Duodenal mucosa (tissue), 2 donors: ENCODE measurements around the gene RNPEPL1.

ENCODE experiments used
- H3K27ac ChIP-seq: one replicate; pipeline ENCODE4 v1.7.0; 2013; ENCODE audit warnings: low read depth, low read length
- H3K27me3 ChIP-seq, 2 donors: one replicate each; pipeline ENCODE4 v1.7.0; 2013; ENCODE audit warnings: low read length in 2 of 2, control low read depth in 1 of 2; ENCODE audit not compliant: insufficient read depth in 2 of 2, control insufficient read depth in 1 of 2
- H3K36me3 ChIP-seq, 2 donors: one replicate each; pipeline ENCODE4 v1.7.0; 2013; ENCODE audit warnings: low read length in 2 of 2, control low read depth in 1 of 2; ENCODE audit not compliant: insufficient read depth in 2 of 2, control insufficient read depth in 1 of 2
- H3K4me1 ChIP-seq, 2 donors: one replicate each; pipeline ENCODE4 v1.7.0; 2013; ENCODE audit warnings: low read length in 2 of 2, control low read depth in 1 of 2; ENCODE audit not compliant: insufficient read depth in 2 of 2, control insufficient read depth in 1 of 2
- H3K4me3 ChIP-seq, 2 donors: one replicate each; pipeline ENCODE4 v1.7.0; 2013; ENCODE audit warnings: low read length in 2 of 2, low read depth in 1 of 2
- H3K9ac ChIP-seq, 2 donors: one replicate each; pipeline ENCODE4 v1.7.0; 2013; ENCODE audit warnings: low read length in 2 of 2, low read depth in 1 of 2
- H3K9me3 ChIP-seq, 2 donors: one replicate each; pipeline ENCODE4 v1.7.0; 2013; ENCODE audit warnings: low read length in 2 of 2, control low read depth in 1 of 2; ENCODE audit not compliant: control insufficient read depth in 1 of 2

RNPEPL1 gene

GRCh38 chr2:240618776-240619175, 50.5 kb downstream of the RNPEPL1 start:
- Histone ChIP-seq H3K4me3 (no peak overlapping the region), H3K9ac (no peak overlapping the region), H3K27ac (no peak overlapping the region), H3K4me1 (peaks cover 0 to 12% of the 10 kb centered on the region in 2 donors), H3K9me3 (no peaks in the 10 kb centered on the region), H3K36me3 (peaks cover 18 to 71% of the 10 kb centered on the region in 2 donors), H3K27me3 (no peaks in the 10 kb centered on the region)

GRCh38 chr2:240619506-240620148, 51.3 kb downstream of the RNPEPL1 start:
- Histone ChIP-seq H3K9me3 (no peaks in the 10 kb centered on the region), H3K9ac (no peak overlapping the region), H3K4me1 (peaks cover 0 to 16% of the 10 kb centered on the region in 2 donors), H3K36me3 (peaks cover 12 to 63% of the 10 kb centered on the region in 2 donors), H3K27me3 (no peaks in the 10 kb centered on the region), H3K27ac (no peak overlapping the region), H3K4me3 (no peak overlapping the region)

GRCh38 chr2:240620149-240620731, 52.0 kb downstream of the RNPEPL1 start:
- no peak overlapping the region for H3K4me3 ChIP-seq
- H3K27me3 ChIP-seq = no peaks in the 10 kb centered on the region
- no peak overlapping the region for H3K27ac ChIP-seq
- H3K4me1 ChIP-seq = peaks cover 0 to 19% of the 10 kb centered on the region in 2 donors
- H3K9ac ChIP-seq = no peak overlapping the region
- no peaks in the 10 kb centered on the region for H3K9me3 ChIP-seq
- H3K36me3 ChIP-seq = peaks cover 12 to 58% of the 10 kb centered on the region in 2 donors

- no peak overlapping the region for H3K9ac ChIP-seq
- no peak overlapping the region for H3K27ac ChIP-seq
- H3K9me3 ChIP-seq = no peaks in the 10 kb centered on the region
- peaks cover 12 to 54% of the 10 kb centered on the region in 2 donors for H3K36me3 ChIP-seq
- peaks cover 0 to 19% of the 10 kb centered on the region in 2 donors for H3K4me1 ChIP-seq
- H3K4me3 ChIP-seq = no peak overlapping the region
- H3K27me3 ChIP-seq = no peaks in the 10 kb centered on the region
Observed at GRCh38 chr2:240620859-240621258, 52.6 kb downstream of the RNPEPL1 start.

DNA sequence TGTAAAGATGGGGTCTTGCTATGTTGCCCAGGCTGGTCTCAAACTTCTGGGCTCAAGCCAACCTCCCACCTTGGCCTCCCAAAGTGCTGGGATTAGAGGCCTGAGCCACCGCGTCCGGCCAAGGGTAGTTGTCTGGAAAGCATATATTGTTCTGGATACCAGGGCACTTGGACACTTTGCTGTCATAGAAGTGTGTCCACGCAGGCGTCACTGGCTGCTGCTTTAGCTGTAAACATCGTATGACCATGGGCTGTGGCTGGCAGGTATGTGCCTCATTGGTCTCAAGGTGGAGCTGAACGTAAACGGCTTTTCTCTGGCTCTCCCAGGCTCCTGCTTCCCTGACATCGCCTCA, 53.8 kb downstream of the RNPEPL1 start:
- Histone ChIP-seq H3K9me3 (no peaks in the 10 kb centered on the region), H3K27ac (no peak overlapping the region), H3K4me3 (no peak overlapping the region), H3K4me1 (peaks cover 0 to 26% of the 10 kb centered on the region in 2 donors), H3K9ac (no peak overlapping the region), H3K27me3 (no peaks in the 10 kb centered on the region), H3K36me3 (peaks cover 8 to 50% of the 10 kb centered on the region in 2 donors)

DNA sequence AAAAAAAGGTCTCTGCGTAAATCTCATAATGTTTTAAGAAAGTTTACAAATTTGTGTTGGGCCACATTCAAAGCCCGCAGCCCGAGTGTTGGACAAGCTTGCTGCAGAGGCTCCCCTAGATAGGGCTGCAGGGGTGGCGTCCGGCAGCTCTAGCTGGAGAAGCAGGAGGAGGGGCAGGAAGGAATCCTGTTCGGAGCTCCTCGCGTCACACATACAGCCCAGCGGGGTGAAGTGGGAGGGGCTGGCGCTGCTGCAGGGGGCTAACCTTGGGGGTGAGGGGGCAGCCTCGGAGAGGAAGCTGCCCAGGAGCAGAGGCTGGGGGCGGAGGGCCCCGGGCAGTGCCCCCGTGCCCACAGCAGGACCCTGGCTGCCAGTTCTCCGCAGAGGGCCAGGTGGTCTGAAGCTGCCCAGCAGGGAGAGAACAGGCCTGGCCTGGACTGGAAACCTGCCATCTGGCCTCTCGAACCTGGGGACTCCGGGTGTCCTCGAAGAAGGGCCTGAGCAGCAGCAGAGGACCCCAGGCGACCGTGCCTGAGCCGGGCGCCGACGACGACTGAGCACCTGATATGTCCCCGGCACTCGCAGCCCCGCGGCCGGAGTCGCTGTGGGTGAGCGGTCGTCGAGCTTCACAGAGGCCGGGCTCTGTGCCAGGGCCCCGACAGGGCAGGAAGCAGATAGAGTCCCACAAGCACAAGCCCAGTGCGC, 54.4 kb downstream of the RNPEPL1 start:
- Histone ChIP-seq H3K4me3 (no peak overlapping the region), H3K4me1 (peaks cover 0 to 27% of the 10 kb centered on the region in 2 donors), H3K27ac (no peak overlapping the region), H3K36me3 (peaks cover 6 to 49% of the 10 kb centered on the region in 2 donors), H3K9ac (no peak overlapping the region), H3K9me3 (no peaks in the 10 kb centered on the region), H3K27me3 (no peaks in the 10 kb centered on the region)

DNA sequence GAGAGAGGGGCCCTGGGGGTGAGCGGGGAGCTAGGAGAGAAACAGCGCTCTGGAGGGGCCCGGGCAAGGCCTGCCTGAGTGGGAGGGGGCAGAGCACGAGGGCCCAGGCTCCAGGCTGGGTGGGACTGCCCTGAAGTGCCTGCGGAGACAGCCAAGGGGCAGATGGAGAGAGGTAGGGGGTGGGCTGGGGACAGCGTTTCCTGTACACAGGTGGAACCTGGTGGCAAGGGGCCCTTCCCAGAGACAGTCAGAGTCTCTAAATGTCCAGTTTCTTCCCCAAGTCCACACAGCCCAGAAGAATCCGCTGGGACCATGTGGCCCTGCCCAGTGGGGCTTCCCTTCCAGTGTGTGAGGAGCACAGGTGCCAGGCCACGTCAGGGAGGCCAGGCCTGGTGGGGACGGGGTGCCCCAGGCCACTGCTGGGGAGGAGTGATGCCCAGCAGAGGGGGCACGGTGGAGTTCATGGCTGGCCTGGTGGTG, 55.3 kb downstream of the RNPEPL1 start:
- no peak overlapping the region for H3K27ac ChIP-seq
- H3K4me3 ChIP-seq = no peak overlapping the region
- H3K9ac ChIP-seq = no peak overlapping the region
- peaks cover 0 to 27% of the 10 kb centered on the region in 2 donors for H3K4me1 ChIP-seq
- H3K36me3 ChIP-seq = peaks cover 9 to 52% of the 10 kb centered on the region in 2 donors
- H3K27me3 ChIP-seq = no peaks in the 10 kb centered on the region
- H3K9me3 ChIP-seq = no peaks in the 10 kb centered on the region

DNA sequence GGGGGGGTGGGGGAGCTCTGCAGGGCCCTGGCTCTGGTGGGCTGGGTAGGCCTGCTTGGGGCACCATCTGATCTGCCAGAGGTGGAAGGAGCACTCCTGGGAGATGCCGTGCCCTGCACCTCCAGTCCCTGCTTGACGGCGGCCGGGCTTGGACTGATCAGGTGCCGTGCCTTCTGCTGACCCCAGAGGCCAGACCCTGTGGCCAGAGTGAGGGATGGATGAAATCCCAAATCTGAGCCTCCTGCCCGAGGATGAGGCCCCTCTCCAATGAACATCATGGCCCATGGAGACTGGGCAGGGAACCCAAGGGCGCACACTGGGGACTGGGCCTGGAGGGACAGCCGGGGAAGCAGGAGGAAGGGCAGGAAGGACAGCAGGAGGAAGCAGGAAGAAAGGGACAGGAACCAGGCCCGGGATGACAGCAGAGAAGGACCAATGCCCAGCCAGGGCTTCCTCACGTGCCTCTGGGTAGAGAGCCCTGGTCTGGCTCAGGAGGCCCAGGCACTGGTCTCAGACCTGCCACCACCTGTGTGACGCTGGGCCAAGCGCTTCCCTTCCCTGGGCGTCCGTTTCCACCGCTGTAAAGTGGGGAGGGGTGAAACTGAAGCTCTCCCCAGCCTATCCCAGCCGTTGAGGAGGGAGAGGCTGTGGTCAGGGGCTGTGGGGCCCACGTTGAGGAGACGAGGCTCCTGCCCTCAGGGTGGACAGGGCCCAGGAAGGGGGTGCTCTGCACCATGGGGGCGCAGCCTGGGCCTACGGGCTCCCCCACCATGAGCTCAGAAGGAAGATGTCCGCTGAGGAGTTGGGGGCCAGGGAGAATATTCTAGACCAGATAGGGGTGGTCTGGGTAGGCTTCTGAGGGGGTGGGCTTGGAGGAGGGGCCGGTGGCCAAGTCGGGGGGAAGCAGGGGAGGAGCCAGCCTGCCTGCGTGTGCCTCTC, 56.0 kb downstream of the RNPEPL1 start:
- Histone ChIP-seq H3K4me1 (peaks cover 0 to 27% of the 10 kb centered on the region in 2 donors), H3K27me3 (no peaks in the 10 kb centered on the region), H3K36me3 (peaks cover 5 to 51% of the 10 kb centered on the region in 2 donors), H3K4me3 (no peak overlapping the region), H3K9me3 (no peaks in the 10 kb centered on the region), H3K9ac (no peak overlapping the region), H3K27ac (no peak overlapping the region)

DNA sequence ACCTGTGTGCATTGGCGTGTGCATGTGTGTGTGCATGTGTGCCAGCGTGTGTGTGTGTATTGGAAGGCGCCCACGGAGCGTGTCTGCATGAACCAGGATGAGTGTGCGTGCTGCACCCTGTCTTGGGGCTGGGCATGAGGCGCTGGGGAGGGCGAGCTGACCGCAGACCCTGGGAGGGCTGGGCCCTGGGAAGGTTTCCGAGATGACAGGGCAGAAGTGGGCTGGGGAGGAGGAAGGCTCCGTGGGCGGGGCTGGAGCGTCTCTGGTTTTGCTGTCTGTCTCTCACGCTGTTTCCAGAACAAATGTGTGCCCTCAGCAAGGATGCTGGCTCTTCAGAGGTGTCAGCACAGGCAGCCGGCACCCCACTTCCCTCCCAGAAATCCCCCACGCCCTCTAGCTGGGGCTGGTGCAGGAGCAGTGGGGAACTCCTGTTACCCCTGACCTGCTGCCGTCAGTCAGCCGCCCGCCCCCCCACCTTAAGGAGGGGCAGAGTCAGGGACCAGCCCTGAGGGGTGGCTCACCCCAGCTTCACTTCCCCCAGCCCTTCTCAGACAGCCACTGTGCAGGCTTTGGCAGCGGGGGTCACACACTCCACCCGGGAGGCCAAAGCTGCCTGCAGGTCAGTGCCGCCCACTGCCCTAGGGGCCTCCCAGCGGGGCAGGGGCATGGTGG, 56.8 kb downstream of the RNPEPL1 start, which contains the start of gene GPR35:
Gene GPR35, plus strand, starts transcription at position 531 of the 672 bp plus-strand sequence. CDS start 4,473 bp downstream, outside the sequence.
- Histone ChIP-seq H3K27me3 (no peaks in the 10 kb centered on the region), H3K9ac (peak within 1 kb of the TSS in 1 of 2 donors; percentile 48), H3K36me3 (peaks cover 8 to 51% of the 10 kb centered on the region in 2 donors), H3K4me1 (peaks cover 0 to 27% of the 10 kb centered on the region in 2 donors), H3K27ac (peak within 1 kb of the TSS; percentile 1), H3K4me3 (peak within 1 kb of the TSS in 1 of 2 donors; percentile 51), H3K9me3 (no peaks in the 10 kb centered on the region)
